Kidney tubule cell (primary cell): ENCODE data around the gene TRIM40.

ENCODE experiments used
- DNase-seq: peaks from one replicate; pipeline ENCODE4 v3.0.0-alpha.2; 2018; ENCODE audit warnings: low spot score

Gene TRIM40

GRCh38 chr6:30149858-30150550 is 14.1 kb downstream of the TRIM40 start:
- peak; percentile 57 for DNase-seq

GRCh38 chr6:30150671-30151395 is 14.9 kb downstream of the TRIM40 start:
- peak; percentile 85 for DNase-seq

GRCh38 chr6:30151580-30151979 is 15.6 kb downstream of the TRIM40 start:
- DNase-seq: no peak

- DNase-seq: peak; percentile 26
Observed at GRCh38 chr6:30152016-30152673, 16.2 kb downstream of the TRIM40 start.

DNA sequence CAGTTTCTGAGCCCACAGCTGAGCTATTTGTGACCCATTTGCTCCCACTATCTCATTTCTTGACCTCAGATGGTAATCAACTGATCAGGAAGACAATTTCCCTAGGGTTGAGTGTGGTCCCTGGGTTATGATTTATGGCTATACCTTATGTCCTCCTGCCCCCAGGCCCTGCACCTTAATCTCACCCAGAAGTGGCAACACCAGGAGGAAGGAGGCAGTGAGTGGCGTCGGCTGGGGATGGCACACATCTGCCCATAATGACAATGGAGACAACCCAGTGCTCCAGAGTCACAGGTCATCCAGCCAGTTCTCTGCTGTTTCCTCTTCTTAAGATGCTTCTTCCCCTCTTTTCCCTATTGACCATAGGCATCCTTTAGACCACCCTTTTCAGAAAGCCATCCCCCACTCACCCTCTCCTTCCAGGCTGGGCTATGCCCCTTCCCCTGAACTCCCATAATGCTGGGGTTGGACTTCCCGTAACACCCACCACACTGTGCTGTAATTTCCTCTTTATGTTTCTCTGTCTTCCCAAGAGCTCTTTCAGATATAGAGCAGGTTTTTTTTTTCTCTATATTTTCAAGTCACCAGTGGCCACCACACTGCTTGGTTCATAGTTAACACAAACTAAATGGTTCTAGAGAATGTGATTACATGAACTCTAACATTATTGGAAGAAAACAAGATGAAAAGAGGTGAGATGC is 17.1 kb downstream of the TRIM40 start:
- DNase-seq: no peak

- no peak for DNase-seq
Observed at GRCh38 chr6:30154061-30154460, 18.1 kb downstream of the TRIM40 start.

DNA sequence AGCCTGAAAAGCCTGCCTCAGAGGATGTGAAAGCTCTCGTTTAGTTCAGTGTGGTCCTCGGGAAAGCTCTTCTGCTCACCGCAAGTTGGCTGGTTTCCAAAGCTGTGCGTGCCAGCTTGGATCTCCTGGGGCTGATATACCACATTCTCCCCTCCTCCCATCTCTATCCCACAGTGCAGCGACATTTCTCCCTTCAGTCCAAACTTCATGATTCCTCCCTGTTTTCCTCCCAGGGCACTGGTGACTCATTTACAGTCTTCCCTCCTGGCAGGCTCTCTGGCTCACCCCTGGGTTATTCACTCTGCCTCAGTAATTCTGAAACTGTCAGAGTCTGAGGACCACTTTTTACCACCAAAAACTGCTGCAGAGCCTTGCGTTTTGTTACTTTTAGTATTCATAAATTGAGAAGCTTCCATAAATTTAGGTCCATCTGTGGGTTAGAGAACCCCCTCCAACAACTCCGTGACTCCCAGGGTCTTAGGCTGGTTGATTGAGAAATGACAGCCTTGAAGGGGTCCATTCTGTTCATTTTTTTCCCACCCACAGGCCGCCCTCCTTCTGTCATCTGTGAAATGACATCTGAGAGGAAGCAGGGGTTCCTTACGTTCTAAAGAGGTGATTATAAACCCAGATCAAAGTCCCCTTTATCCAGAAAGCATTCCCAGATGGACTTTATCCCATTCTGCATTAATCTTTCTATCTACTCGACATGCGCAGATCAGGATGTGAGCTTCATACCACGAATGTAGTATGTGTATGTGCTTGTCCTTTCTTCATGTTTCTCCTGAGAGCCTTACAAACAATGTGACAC is 19.0 kb downstream of the TRIM40 start:
- peak; percentile 93 for DNase-seq

DNA sequence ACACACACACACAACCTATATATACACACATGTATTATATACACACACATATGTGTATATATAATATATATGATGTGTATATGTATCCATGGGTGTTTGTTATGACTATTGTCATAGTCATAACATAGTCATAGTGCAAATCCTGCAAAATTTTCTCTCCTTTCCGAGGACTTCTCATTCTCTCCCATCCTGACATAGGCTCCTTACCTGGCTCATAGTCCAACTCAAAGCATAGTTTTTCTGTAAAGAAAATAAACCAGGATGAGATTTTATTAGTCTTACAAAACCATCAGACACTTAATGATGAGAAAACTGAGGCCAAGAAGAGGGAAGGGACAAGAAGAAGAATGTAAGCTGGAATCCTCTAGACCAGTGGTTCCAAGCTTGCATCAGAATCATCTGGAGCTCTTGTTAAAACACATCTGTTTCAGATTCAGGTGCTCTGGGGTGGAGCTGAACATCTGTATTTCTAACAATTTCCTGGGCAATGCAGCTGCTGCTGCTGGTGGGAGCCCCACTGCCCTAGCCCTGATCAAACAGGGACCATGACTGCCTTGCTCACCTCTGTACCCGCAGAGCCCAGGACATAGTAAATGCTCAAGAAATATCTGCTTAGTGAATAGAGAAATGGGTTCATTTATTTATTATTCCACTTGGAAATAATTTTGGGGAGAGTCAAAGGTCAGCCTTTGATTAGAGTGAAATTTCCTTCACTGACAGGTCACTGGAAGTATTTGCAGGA is 19.8 kb downstream of the TRIM40 start:
- DNase-seq: no peak

DNA sequence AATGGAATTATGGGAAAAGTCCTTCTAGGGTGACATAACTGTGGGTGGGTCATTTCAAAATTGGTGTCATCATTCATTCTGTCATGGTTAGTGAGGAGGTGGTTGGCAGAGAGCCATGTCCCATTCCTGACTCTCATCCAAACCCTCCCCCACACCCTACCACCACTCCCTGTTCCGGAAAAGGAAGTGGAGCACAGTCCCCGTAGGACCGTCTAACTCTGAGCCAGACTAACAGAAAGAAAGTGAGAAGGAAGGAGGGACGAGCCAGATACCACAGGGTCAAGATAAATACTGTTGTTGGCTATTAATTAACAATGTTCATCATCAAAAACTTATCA is 20.3 kb downstream of the TRIM40 start:
- peak; percentile 94 for DNase-seq

- DNase-seq: peak; percentile 7
Observed at GRCh38 chr6:30156774-30157173, 20.8 kb downstream of the TRIM40 start.

- no peak for DNase-seq
Observed at GRCh38 chr6:30157581-30157980, 21.6 kb downstream of the TRIM40 start.

DNA sequence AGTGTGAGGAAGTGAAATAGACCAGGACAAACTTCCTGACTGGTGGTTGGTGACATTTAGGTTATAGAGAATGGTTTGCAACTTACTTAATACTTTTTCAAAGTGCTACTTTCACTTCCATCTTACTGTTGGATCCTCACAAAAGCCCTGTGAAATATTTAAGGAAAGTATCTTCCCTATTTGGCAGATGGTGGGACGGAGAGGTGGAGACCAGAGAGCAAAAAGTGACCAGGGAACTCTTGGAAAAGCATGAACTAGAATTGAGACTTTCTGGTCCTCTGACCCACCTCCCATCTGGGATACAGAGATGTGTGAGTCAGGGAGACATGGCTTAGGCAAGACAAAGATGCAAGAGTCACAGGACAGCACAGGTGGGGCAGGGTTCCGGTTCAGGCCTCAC is 22.1 kb downstream of the TRIM40 start:
- DNase-seq: no peak

- no peak for DNase-seq
Observed at GRCh38 chr6:30158475-30159040, 22.6 kb downstream of the TRIM40 start.

DNA sequence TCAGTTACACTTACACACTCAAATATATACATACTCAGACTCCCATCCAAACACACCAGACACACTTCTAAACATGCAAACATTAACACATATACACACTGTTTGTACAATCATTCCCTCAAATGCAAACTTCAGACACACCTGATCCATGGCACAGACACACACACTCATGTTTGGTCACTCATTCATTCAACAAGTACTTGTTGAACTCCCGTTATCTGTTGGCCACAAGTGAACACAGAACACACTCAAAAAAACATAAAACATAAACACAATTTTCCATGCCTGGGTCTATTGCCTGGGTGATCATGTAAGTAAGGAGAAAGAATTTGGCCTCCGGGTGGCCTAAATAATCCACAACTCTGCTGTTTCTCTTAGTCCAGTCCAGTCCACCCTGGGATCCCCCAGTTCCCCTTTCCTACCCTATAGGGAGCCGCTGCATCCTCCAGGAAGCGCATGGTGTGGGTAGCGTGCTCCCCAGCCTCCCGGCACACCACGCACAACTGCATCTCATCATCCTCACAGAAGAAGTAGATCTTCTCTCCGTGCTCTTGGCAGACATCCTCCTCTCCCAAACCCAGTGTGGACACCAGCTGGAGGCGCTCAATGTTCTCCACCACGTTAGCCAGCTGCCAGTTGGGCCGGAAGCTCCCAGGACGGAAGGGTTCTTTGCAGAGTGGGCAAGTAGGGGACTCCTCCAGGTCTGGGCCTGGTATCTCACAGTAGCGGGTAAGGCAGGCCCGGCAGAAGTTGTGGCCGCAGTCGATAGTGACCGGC is 24.3 kb downstream of the TRIM40 start:
- DNase-seq: no peak

DNA sequence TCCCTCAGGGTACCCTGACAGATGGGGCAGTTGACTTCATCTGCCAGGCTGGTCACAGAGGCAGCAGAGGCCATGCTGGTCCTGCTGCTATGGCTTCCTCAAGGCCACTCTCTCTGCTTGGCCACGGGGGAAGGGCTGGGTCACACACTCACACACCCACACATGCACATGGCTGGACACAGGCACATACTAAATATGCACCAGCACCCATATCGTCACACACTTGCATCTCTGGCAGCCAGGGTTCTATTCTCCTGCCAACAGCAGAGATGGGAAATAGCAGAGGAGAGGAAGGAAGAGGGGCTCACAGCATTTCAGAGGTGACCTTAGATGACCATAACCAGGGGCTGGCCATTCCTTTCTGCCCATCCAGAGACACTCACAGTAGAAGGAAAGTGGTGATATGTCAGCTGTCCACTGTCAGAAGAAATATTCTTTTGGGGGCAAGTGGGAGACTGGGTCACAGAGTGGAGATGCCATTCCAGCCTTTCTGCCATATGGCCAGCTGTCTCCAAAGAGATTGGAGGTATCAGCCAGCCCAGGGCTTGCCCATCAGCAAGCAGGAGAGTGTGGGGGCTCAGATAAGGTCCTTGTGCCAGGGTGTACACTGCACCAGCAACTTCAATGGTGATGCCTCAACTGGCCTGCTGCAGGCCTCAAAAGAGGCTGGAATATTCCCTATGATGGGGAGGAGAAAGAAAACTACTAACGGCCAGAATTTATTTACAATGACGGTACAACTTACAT is 25.0 kb downstream of the TRIM40 start, which contains the start of gene TRIM10:
TRIM10 (minus strand) TSS at position 427 of the 747 bp plus-strand sequence; CDS start at position 74, 353 bp downstream.
- no peak for DNase-seq

DNA sequence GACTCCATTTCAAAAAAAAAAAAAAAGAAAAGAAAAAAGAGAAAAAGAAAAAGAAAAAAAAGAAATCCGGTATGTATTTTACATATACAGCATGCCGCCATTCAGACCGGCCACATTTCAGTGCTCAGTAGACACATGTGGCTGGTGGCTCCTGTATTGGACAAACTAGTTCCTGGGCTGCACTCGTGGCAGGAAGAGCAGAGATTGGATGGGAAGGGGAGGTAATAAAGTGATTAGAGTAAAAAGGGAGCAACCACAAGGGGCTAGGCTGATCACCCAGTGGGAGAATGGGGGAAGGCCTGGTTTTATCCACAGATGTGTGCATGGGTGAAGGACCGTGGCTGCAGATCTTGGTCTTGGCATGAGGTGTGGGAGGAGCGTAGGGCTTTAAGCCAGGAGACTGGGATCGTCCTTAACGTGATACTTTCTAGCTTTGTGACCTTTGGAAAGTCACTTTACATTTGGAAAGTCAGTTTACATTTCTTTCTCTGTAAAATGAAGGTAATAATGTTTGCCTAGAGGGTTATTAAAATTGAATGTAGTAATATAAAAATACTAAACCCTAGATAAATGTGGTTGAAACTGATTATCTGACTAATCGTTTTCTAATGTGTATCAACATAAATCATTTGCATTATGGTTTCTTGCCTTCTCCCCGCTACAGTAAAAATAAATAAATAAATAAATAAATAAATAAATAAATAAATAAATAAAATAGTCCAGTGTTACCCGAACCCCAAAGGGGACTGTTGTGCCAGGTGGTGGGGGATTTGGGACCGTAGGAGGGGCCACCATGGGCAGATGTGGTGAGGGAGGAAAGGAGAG is 26.5 kb downstream of the TRIM40 start:
- no peak for DNase-seq

DNA sequence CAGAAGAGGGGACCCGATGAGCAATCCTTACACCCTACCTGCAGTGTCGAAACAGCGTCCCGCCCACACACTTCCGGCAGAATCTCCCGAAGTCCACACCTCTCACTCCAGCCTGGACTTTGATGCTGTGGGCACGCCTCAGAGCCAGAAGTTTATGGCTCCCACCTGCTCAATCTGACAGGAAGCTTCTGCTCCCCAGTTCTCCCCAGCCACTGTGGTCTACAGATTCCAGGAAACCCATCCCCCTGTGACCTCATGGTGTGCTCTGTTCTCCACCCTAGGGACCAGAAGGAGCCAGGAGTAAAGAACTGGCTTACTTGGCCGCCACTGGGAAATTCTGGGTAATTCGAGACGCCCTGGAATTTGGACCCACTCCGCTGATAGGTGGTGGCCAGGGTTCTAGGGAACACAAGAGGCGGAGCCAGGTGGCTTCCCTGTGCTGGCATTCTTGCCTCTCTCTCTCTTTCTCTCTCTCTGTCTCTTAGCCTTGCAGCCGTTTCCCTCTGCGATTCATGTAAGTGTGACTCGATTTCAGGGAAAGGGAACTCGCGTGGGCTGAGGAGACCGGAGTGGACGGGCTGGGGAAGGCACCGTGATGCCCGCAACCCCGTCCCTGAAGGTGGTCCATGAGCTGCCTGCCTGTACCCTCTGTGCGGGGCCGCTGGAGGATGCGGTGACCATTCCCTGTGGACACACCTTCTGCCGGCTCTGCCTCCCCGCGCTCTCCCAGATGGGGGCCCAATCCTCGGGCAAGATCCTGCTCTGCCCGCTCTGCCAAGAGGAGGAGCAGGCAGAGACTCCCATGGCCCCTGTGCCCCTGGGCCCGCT is 27.4 kb downstream of the TRIM40 start, which contains the start of gene TRIM15:
TRIM15 (plus strand) TSS at position 457 of the 828 bp plus-strand sequence; CDS start at position 596, 139 bp downstream.
- peak; percentile 26 for DNase-seq
